Upper lobe of left lung (tissue), 4 donors: ENCODE data around the gene MYOM1.

ENCODE experiments used
- CTCF ChIP-seq, 6 experiments: fragments of 450-650 bp in 4 of 6; fragments of 200-600 bp in 2 of 6; sonication (generic) in 2 of 6; IDR thresholded peaks; one replicate each; pipeline ENCODE4 v1.5.1; 2016 to 2019; ENCODE audit warnings: antibody characterized with exemption in 6 of 6
- POLR2AphosphoS5 ChIP-seq, 2 donors: sonication (generic); formaldehyde crosslinking; IDR thresholded peaks; one replicate each; pipeline ENCODE4 v1.5.1; 2017; ENCODE audit warnings: antibody characterized with exemption in 2 of 2

DNA sequence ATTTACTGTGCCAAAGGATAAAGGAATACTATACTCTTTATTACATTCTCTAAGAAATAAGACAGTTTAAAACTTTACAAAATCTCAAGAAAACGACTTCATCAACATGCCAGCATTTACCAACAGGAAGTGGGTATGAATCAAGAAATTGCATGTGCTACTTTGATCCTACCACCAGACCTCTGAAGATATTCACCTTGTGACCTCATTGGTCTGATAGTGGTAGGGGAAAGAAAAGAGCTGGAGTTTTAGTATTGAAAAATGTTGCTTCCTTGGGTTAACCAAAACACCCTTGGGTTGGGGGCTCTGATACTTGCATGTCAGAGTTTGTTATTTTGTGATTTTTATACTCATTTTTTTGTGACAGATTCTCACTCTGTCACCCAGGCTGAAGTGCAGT, 122.7 kb downstream of the MYOM1 start:
- TF ChIP-seq CTCF (IDR thresholded peaks at IDR 0.05) (no peak), POLR2AphosphoS5 (IDR thresholded peaks at IDR 0.05) (no peak)
